ENCODE measurements around the gene TREX2.

DNA sequence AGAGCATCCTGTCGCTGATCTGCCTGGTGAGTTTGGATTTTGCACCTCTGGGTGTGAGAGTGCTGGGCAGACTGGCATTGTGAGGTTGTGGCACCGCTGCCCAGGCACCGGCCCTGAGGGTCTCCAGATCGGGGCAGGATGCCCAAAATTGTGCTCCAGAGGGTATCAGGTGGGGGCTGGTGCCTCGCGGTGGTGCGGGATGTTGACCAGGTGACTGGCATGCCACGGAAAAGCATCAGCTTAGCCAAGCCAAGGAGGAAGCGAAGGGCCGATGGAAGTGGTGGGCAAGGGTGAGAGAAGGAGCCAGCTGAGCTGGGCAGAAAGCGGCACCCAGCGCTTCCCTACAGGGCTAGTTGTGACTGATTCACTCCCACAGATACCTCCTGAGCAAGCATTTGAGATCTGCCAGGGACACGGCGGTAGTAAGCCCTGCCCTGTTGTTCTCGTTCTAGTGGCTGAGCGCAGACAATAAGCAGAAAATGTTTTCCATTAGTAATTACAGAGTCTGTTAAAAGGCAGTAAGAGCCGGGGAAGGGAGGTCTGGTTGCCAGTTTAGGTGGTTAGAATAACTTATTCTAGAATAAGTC is 33.8 kb downstream of the TREX2 start:
- TF ChIP-seq, protein P1, sequence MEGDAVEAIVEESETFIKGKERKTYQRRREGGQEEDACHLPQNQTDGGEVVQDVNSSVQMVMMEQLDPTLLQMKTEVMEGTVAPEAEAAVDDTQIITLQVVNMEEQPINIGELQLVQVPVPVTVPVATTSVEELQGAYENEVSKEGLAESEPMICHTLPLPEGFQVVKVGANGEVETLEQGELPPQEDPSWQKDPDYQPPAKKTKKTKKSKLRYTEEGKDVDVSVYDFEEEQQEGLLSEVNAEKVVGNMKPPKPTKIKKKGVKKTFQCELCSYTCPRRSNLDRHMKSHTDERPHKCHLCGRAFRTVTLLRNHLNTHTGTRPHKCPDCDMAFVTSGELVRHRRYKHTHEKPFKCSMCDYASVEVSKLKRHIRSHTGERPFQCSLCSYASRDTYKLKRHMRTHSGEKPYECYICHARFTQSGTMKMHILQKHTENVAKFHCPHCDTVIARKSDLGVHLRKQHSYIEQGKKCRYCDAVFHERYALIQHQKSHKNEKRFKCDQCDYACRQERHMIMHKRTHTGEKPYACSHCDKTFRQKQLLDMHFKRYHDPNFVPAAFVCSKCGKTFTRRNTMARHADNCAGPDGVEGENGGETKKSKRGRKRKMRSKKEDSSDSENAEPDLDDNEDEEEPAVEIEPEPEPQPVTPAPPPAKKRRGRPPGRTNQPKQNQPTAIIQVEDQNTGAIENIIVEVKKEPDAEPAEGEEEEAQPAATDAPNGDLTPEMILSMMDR (IDR thresholded peaks at IDR 0.05), result no peak
- TF ChIP-seq POLR2A (IDR thresholded peaks at IDR 0.05), result no peak

Measured in heart left ventricle (tissue), 13 donors.